HepG2 (cell line): ENCODE data around the gene ITCH. TPM values are rescaled to one million over a fixed set of nuclear protein-coding genes. Genes with fewer than 3 reads are reported as not detected.
A peak's percentile ranks its signal among the peaks of the same experiment; 100 is the strongest.

Source experiments
- BCL6 ChIP-seq: IDR thresholded peaks from 2 replicates; pipeline ENCODE4 v1.6.1; 2016; ENCODE audit warnings: missing genetic modification reagents, missing compliant biosample characterization
- BRD4 ChIP-seq: sonication (generic); formaldehyde crosslinking; IDR thresholded peaks from 2 replicates; pipeline ENCODE4 v1.4.0; 2020; ENCODE audit warnings: missing genetic modification reagents
- JUNB ChIP-seq: sonication (generic); formaldehyde crosslinking; IDR thresholded peaks from 2 replicates; pipeline ENCODE4 v1.8.0; 2022; ENCODE audit warnings: missing genetic modification reagents, mild to moderate bottlenecking, borderline replicate concordance
- MXI1 ChIP-seq: IDR thresholded peaks from 3 replicates; pipeline ENCODE4 v1.6.1; 2012; ENCODE audit warnings: low read depth, low read length, inconsistent platforms, borderline replicate concordance
- NFYC ChIP-seq: IDR thresholded peaks from 2 replicates; pipeline ENCODE4 v1.6.1; 2016; ENCODE audit warnings: missing genetic modification reagents, missing compliant biosample characterization
- PHB2 ChIP-seq: fragments of 450-650 bp; IDR thresholded peaks from 2 replicates; pipeline ENCODE4 v1.6.1; 2018; ENCODE audit not compliant: partially characterized antibody
- RBM39 ChIP-seq: fragments of 200-400 bp; formaldehyde crosslinking; IDR thresholded peaks from one replicate; pipeline ENCODE4 v1.6.1; 2018; ENCODE audit warnings: antibody characterized with exemption, mild to moderate bottlenecking, low read depth, low read length; ENCODE audit not compliant: poor library complexity, severe bottlenecking
- RNF2 ChIP-seq: fragments of 450-650 bp; conservative IDR thresholded peaks from 2 replicates; pipeline ENCODE4 v1.6.1; 2016; ENCODE audit warnings: low read depth
- TBL1XR1 ChIP-seq: fragments of 150-350 bp; IDR thresholded peaks from 2 replicates; pipeline ENCODE4 v1.6.1; 2014; ENCODE audit warnings: borderline replicate concordance, low read length; ENCODE audit not compliant: partially characterized antibody
- ZFP36L2 ChIP-seq: sonication (generic); formaldehyde crosslinking; IDR thresholded peaks from 2 replicates; pipeline ENCODE4 v1.4.0; 2020; ENCODE audit warnings: missing genetic modification reagents
- ZFY ChIP-seq: sonication (generic); formaldehyde crosslinking; IDR thresholded peaks from 2 replicates; pipeline ENCODE4 v1.4.0; 2020; ENCODE audit warnings: missing genetic modification reagents
- ZMYM4 ChIP-seq: sonication (generic); formaldehyde crosslinking; IDR thresholded peaks from 2 replicates; pipeline ENCODE4 v1.8.1; 2023; ENCODE audit warnings: mild to moderate bottlenecking, missing genetic modification reagents
- ZNF143 ChIP-seq: sonication (generic); formaldehyde crosslinking; IDR thresholded peaks from 2 replicates; pipeline ENCODE4 v1.4.0; 2020; ENCODE audit warnings: missing genetic modification reagents
- ZNF17 ChIP-seq: sonication (generic); formaldehyde crosslinking; IDR thresholded peaks from 2 replicates; pipeline ENCODE4 v1.5.0; 2020; ENCODE audit warnings: mild to moderate bottlenecking, missing genetic modification reagents
- ZNF383 ChIP-seq: sonication (generic); formaldehyde crosslinking; IDR thresholded peaks from 2 replicates; pipeline ENCODE4 v1.4.0; 2020; ENCODE audit warnings: missing genetic modification reagents, mild to moderate bottlenecking, borderline replicate concordance
- ZNF709 ChIP-seq: sonication (generic); formaldehyde crosslinking; IDR thresholded peaks from 2 replicates; pipeline ENCODE4 v1.5.0; 2020; ENCODE audit warnings: mild to moderate bottlenecking, missing genetic modification reagents
- ZNF816 ChIP-seq: sonication (generic); formaldehyde crosslinking; IDR thresholded peaks from 2 replicates; pipeline ENCODE4 v1.8.0; 2022; ENCODE audit warnings: missing genetic modification reagents, mild to moderate bottlenecking, borderline replicate concordance
- polyA plus RNA-seq, 8 experiments: library from polyadenylated mRNA; depleted of rRNA in 3 of 8; stranded (reverse) in 7 of 8; unstranded in 1 of 8; fragments of >200 nt; fragmentation: Illumina TruSeq in 4 of 8; extraction: Trizol in 4 of 8; gene quantifications; 2 replicates each; pipeline versions ENCODE4 v1.2.1 to v1.2.3, GENCODE V29; 2011 to 2016; ENCODE audit warnings: low read depth in 4 of 8, missing spikeins in 1 of 8, mixed read lengths in 1 of 8; ENCODE audit not compliant: insufficient read depth in 1 of 8
- total RNA-seq, 5 experiments: library from RNA; depleted of rRNA; stranded (reverse); fragments of >200 nt; fragmentation: Illumina TruSeq; extraction: Trizol; gene quantifications; 2 replicates each; pipeline ENCODE4 v1.2.3, GENCODE V29; 2016; ENCODE audit warnings: low read depth in 1 of 5
- TF ChIP-seq, protein P1 (sequence below): sonication (generic); formaldehyde crosslinking; IDR thresholded peaks from 2 replicates; pipeline ENCODE4 v1.4.0; 2020; ENCODE audit warnings: missing genetic modification reagents
- TF ChIP-seq, protein P2 (sequence below): sonication (generic); formaldehyde crosslinking; IDR thresholded peaks from 2 replicates; pipeline ENCODE4 v1.8.1; 2022; ENCODE audit warnings: mild to moderate bottlenecking, missing genetic modification reagents
- TF ChIP-seq, protein P3 (sequence below): sonication (generic); formaldehyde crosslinking; IDR thresholded peaks from 2 replicates; pipeline ENCODE4 v1.4.0; 2020; ENCODE audit warnings: missing genetic modification reagents, borderline replicate concordance
- TF ChIP-seq, protein P4 (sequence below): sonication (generic); formaldehyde crosslinking; IDR thresholded peaks from 2 replicates; pipeline ENCODE4 v1.5.0; 2020; ENCODE audit warnings: mild to moderate bottlenecking, missing genetic modification reagents

The ITCH gene
- total and polyA plus RNA-seq, 2 of the 13 experiments (the other 11 are each of a cell fraction or from before 2014, with no cell fraction given), result 20.5 to 112 TPM

DNA sequence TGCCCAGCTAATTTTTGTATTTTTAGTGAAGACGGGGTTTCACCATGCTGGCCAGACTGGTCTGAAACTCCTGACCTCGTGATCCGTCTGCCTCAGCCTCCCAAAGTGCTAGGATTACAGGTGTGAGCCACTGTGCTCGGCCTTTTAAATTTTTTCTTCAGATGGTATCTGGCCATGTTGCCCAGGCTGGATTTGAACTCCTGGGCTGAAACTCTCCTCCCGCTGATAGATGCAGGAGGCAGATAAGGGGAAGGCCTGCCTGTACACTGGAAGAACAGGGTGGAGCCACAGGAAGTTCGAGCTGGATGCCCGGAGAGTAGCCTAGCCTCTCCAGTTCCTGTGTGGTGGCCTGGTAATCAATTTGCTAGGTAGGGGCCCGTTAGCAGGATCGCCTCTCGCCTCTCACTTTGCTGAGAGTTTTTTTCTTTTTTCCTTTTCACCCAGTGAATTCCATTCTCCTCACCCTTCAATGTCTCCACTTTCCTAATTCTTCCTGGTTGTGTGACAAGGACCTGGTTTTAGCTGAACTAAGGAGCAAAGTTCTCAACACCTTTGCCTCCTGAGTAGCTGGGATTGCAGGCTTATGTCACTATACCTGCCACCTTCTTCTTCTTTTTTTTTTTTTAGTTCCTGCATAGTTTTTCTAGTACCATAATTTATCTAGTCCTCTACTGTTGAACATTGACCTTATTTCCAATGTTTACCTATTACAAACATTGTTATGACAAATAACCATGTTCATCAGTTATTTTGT lies 19.4 kb upstream of the ITCH start (continued):
- TF ChIP-seq, protein P1, sequence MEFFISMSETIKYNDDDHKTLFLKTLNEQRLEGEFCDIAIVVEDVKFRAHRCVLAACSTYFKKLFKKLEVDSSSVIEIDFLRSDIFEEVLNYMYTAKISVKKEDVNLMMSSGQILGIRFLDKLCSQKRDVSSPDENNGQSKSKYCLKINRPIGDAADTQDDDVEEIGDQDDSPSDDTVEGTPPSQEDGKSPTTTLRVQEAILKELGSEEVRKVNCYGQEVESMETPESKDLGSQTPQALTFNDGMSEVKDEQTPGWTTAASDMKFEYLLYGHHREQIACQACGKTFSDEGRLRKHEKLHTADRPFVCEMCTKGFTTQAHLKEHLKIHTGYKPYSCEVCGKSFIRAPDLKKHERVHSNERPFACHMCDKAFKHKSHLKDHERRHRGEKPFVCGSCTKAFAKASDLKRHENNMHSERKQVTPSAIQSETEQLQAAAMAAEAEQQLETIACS (CRISPR knock-in tag), result no peak; the same call in 1 of the 2 replicates
- TF ChIP-seq, protein P2, sequence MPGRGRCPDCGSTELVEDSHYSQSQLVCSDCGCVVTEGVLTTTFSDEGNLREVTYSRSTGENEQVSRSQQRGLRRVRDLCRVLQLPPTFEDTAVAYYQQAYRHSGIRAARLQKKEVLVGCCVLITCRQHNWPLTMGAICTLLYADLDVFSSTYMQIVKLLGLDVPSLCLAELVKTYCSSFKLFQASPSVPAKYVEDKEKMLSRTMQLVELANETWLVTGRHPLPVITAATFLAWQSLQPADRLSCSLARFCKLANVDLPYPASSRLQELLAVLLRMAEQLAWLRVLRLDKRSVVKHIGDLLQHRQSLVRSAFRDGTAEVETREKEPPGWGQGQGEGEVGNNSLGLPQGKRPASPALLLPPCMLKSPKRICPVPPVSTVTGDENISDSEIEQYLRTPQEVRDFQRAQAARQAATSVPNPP (CRISPR knock-in tag), result no peak
- TF ChIP-seq RNF2 (no peak), ZNF17 (CRISPR knock-in tag) (no peak), ZNF143 (no peak), BRD4 (no peak), ZNF383 (CRISPR knock-in tag) (peak; percentile 89; the same call in 1 of the 2 replicates), ZNF709 (0 out of 2 replicates have a peak, but pooled peaks have one; percentile 29), TBL1XR1 (no peak), NFYC (no peak), ZMYM4 (CRISPR knock-in tag) (peak; percentile 26; the same call in 1 of the 2 replicates), BCL6 (CRISPR knock-in tag) (no peak), ZFP36L2 (CRISPR knock-in tag) (no peak), RBM39 (no peak), PHB2 (no peak), JUNB (CRISPR knock-in tag) (no peak), ZFY (CRISPR knock-in tag) (0 out of 2 replicates have a peak, but pooled peaks have one; percentile 42), ZNF816 (0 out of 2 replicates have a peak, but pooled peaks have one; percentile 27), MXI1 (no peak)
- TF ChIP-seq, protein P3, sequence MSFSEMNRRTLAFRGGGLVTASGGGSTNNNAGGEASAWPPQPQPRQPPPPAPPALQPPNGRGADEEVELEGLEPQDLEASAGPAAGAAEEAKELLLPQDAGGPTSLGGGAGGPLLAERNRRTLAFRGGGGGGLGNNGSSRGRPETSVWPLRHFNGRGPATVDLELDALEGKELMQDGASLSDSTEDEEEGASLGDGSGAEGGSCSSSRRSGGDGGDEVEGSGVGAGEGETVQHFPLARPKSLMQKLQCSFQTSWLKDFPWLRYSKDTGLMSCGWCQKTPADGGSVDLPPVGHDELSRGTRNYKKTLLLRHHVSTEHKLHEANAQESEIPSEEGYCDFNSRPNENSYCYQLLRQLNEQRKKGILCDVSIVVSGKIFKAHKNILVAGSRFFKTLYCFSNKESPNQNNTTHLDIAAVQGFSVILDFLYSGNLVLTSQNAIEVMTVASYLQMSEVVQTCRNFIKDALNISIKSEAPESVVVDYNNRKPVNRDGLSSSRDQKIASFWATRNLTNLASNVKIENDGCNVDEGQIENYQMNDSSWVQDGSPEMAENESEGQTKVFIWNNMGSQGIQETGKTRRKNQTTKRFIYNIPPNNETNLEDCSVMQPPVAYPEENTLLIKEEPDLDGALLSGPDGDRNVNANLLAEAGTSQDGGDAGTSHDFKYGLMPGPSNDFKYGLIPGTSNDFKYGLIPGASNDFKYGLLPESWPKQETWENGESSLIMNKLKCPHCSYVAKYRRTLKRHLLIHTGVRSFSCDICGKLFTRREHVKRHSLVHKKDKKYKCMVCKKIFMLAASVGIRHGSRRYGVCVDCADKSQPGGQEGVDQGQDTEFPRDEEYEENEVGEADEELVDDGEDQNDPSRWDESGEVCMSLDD (CRISPR knock-in tag), result no peak
- TF ChIP-seq, protein P4, sequence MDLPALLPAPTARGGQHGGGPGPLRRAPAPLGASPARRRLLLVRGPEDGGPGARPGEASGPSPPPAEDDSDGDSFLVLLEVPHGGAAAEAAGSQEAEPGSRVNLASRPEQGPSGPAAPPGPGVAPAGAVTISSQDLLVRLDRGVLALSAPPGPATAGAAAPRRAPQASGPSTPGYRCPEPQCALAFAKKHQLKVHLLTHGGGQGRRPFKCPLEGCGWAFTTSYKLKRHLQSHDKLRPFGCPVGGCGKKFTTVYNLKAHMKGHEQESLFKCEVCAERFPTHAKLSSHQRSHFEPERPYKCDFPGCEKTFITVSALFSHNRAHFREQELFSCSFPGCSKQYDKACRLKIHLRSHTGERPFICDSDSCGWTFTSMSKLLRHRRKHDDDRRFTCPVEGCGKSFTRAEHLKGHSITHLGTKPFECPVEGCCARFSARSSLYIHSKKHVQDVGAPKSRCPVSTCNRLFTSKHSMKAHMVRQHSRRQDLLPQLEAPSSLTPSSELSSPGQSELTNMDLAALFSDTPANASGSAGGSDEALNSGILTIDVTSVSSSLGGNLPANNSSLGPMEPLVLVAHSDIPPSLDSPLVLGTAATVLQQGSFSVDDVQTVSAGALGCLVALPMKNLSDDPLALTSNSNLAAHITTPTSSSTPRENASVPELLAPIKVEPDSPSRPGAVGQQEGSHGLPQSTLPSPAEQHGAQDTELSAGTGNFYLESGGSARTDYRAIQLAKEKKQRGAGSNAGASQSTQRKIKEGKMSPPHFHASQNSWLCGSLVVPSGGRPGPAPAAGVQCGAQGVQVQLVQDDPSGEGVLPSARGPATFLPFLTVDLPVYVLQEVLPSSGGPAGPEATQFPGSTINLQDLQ (CRISPR knock-in tag), result no peak
